ENCODE measurements around the gene FBXO40. TPM values are rescaled to one million over a fixed set of nuclear protein-coding genes. Genes with fewer than 3 reads are reported as not detected.
"Not testable (repeated sequence)": the region's sequence is repeated elsewhere in the genome, so short reads cannot be mapped to it uniquely, and the experiment has no call there.

FBXO40 gene
- total and polyA plus RNA-seq, 2 experiments from 2014 or later: not detected

DNA sequence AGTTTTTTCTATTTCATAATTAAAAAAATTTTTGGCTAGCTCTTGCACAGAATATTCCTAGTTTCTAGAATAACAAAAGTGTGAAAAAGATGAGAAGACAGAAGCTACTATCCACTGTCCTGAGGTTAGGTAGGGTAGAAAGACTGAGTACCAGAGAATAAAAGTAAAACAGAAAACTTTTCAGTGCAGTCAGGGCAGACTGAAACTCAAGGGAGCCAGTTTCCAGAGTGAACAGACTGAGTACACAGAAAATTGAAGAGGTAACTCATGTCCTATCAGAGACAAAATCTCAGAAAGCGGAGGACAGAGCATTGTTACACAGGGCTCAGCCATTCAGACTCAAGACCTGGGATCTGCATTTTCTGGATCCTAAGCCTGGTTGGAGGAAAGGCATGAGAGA is 8.8 kb upstream of the FBXO40 start:
- Histone ChIP-seq H3K4me3 (no peak overlapping the region), H2AFZ (no peak overlapping the region), H3K4me1 (ENCODE audit: insufficient read depth) (no peaks in the 10 kb centered on the region), H4K20me1 (ENCODE audit: insufficient read depth, poor library complexity, severe bottlenecking) (no peaks in the 10 kb centered on the region), H3K9me2 (replicated peaks; ENCODE audit: insufficient read depth) (no peaks in the 10 kb centered on the region), H3K79me2 (no peaks in the 10 kb centered on the region), H3K9me3 (ENCODE audit: low read depth) (no peaks in the 10 kb centered on the region), H3K4me2 (no peak overlapping the region), H3K27ac (no peak overlapping the region), H3K36me3 (replicated peaks; ENCODE audit: insufficient read depth, low read depth) (no peaks in the 10 kb centered on the region), H3K27me3 (peaks cover 6% of the 10 kb centered on the region)
- no peak for DNase-seq (ENCODE audit: low spot score)
- 62% methylated on average over 1 of the region's 1 CpG for WGBS (ENCODE audit: low lambda C conversion rate, missing lambda C conversion rate)
- TF ChIP-seq EZH2 (IDR thresholded peaks at IDR 0.05; ENCODE audit: borderline replicate concordance): no peak
- no peak for TF ChIP-seq EZH2phosphoT487 (IDR thresholded peaks at IDR 0.05; ENCODE audit: low read depth, severe bottlenecking, unreplicated experiment)
- TF ChIP-seq, protein P1, sequence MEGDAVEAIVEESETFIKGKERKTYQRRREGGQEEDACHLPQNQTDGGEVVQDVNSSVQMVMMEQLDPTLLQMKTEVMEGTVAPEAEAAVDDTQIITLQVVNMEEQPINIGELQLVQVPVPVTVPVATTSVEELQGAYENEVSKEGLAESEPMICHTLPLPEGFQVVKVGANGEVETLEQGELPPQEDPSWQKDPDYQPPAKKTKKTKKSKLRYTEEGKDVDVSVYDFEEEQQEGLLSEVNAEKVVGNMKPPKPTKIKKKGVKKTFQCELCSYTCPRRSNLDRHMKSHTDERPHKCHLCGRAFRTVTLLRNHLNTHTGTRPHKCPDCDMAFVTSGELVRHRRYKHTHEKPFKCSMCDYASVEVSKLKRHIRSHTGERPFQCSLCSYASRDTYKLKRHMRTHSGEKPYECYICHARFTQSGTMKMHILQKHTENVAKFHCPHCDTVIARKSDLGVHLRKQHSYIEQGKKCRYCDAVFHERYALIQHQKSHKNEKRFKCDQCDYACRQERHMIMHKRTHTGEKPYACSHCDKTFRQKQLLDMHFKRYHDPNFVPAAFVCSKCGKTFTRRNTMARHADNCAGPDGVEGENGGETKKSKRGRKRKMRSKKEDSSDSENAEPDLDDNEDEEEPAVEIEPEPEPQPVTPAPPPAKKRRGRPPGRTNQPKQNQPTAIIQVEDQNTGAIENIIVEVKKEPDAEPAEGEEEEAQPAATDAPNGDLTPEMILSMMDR (IDR thresholded peaks at IDR 0.05; ENCODE audit: poor library complexity): no peak

DNA sequence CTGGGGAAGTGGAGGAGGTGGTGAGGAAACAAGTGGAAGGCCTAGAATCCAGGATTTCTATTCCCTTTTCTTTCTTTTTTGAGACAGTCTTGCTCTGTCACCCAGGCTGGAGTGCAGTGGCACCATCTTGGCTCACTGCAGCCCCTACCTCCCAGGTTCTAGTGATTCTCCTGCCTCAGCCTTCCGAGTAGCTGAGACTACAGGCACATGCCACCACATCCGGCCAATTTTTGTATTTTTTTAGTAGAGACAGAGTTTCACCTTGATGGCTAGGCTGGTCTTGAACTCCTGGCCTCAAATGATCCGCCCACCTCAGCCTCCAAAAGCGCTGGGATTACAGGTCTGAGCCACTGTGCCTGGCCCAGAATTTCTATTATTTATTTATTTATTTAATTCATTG is 627 bp downstream of the FBXO40 start:
- not testable (repeated sequence) for H4K20me1 ChIP-seq (ENCODE audit: insufficient read depth, poor library complexity, severe bottlenecking); H2AFZ ChIP-seq; DNase-seq (ENCODE audit: low spot score); H3K9me3 ChIP-seq (ENCODE audit: low read depth); H3K27ac ChIP-seq; H3K79me2 ChIP-seq; H3K4me3 ChIP-seq; H3K4me1 ChIP-seq (ENCODE audit: insufficient read depth); H3K36me3 ChIP-seq (replicated peaks; ENCODE audit: insufficient read depth, low read depth); H3K4me2 ChIP-seq; H3K27me3 ChIP-seq; H3K9me2 ChIP-seq (replicated peaks; ENCODE audit: insufficient read depth)
- WGBS (ENCODE audit: low lambda C conversion rate, missing lambda C conversion rate): 90% methylated on average over 4 of the region's 4 CpGs

DNA sequence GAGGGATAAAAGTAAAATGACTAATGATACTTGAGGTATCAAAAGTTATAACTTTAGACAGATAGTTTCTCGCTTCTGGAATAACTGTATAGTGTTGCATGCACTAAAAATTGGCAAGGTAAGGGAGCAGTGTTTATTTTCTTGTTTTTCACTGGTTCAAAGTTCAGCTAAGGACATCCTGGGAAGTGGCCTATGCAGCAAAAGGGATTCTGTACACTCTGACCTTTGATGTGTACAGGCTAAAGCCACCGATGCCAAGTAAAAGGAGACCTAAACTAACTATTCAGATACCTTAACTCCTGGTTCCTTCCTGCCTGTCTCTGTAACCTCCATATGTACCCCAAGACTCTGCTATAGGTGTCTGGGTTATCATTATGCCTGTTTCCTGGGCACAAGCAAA is 1.7 kb downstream of the FBXO40 start:
- WGBS (ENCODE audit: low lambda C conversion rate, missing lambda C conversion rate): 80% methylated on average over 2 of the region's 2 CpGs
- no peak for DNase-seq (ENCODE audit: low spot score)
- Histone ChIP-seq H3K27me3 (no peaks in the 10 kb centered on the region), H3K4me2 (no peak overlapping the region), H3K36me3 (replicated peaks; ENCODE audit: insufficient read depth, low read depth) (no peaks in the 10 kb centered on the region), H4K20me1 (ENCODE audit: insufficient read depth, poor library complexity, severe bottlenecking) (no peaks in the 10 kb centered on the region), H3K79me2 (no peaks in the 10 kb centered on the region), H3K4me1 (ENCODE audit: insufficient read depth) (no peaks in the 10 kb centered on the region), H3K27ac (no peak overlapping the region), H3K9me3 (ENCODE audit: low read depth) (no peaks in the 10 kb centered on the region), H3K4me3 (no peak overlapping the region), H2AFZ (no peak overlapping the region), H3K9me2 (replicated peaks; ENCODE audit: insufficient read depth) (no peaks in the 10 kb centered on the region)
- TF ChIP-seq EZH2 (IDR thresholded peaks at IDR 0.05; ENCODE audit: borderline replicate concordance): no peak

GRCh38 chr3:121595765-121596406 is 2.7 kb downstream of the FBXO40 start:
- Histone ChIP-seq H3K4me1 (ENCODE audit: insufficient read depth) (no peaks in the 10 kb centered on the region), H3K79me2 (no peaks in the 10 kb centered on the region), H3K4me2 (no peak overlapping the region), H2AFZ (no peak overlapping the region), H3K4me3 (no peak overlapping the region), H3K27ac (no peak overlapping the region), H3K36me3 (replicated peaks; ENCODE audit: insufficient read depth, low read depth) (no peaks in the 10 kb centered on the region), H3K9me3 (ENCODE audit: low read depth) (no peaks in the 10 kb centered on the region), H4K20me1 (ENCODE audit: insufficient read depth, poor library complexity, severe bottlenecking) (no peaks in the 10 kb centered on the region), H3K9me2 (replicated peaks; ENCODE audit: insufficient read depth) (no peaks in the 10 kb centered on the region), H3K27me3 (no peaks in the 10 kb centered on the region)
- 90% methylated on average over 4 of the region's 4 CpGs for WGBS (ENCODE audit: low lambda C conversion rate, missing lambda C conversion rate)
- TF ChIP-seq, protein P1 (IDR thresholded peaks at IDR 0.05; ENCODE audit: poor library complexity): no peak
- TF ChIP-seq EZH2 (IDR thresholded peaks at IDR 0.05; ENCODE audit: borderline replicate concordance): no peak
- no peak for DNase-seq (ENCODE audit: low spot score)

Measured in hepatocyte (in vitro differentiated cells).